Vagina (tissue), 2 donors: ENCODE measurements around the gene SPAG16. TPM values are rescaled to one million over a fixed set of nuclear protein-coding genes. Genes with fewer than 3 reads are reported as not detected.

Experiments used
- DNase-seq, 2 donors: peaks; one replicate each; pipeline ENCODE4 v3.0.0-alpha.2; 2017; ENCODE audit errors: extremely low spot score in 2 of 2
- H3K27ac ChIP-seq: fragments of 200-600 bp; sonication (generic); one replicate; pipeline ENCODE4 v1.5.1; 2019
- H3K27me3 ChIP-seq: fragments of 200-600 bp; sonication (generic); one replicate; pipeline ENCODE4 v1.5.1; 2019
- H3K36me3 ChIP-seq, 2 donors: fragments of 200-600 bp; sonication (generic); one replicate each; pipeline ENCODE4 v1.5.1; 2017 to 2019
- H3K4me1 ChIP-seq: fragments of 200-600 bp; sonication (generic); one replicate; pipeline ENCODE4 v1.5.1; 2019
- H3K4me3 ChIP-seq, 2 donors: fragments of 200-600 bp; sonication (generic); 1 replicate in 1 of 2; 2 replicates in 1 of 2; pipeline ENCODE4 v1.5.1; 2016 to 2019
- H3K9me3 ChIP-seq: fragments of 200-600 bp; sonication (generic); one replicate; pipeline ENCODE4 v1.5.1; 2019
- POLR2A ChIP-seq, 2 donors: fragments of 450-650 bp; IDR thresholded peaks; one replicate each; pipeline ENCODE4 v1.6.1; 2017; ENCODE audit warnings: antibody characterized with exemption in 2 of 2, mild to moderate bottlenecking in 2 of 2, moderate library complexity in 2 of 2
- POLR2AphosphoS5 ChIP-seq, 2 donors: sonication (generic); formaldehyde crosslinking; IDR thresholded peaks; one replicate each; pipeline ENCODE4 v1.9.0; 2017; ENCODE audit warnings: antibody characterized with exemption in 2 of 2, mild to moderate bottlenecking in 2 of 2, low read depth in 1 of 2; ENCODE audit not compliant: insufficient read depth in 1 of 2
- intact Hi-C: fragments of 100-400 bp; cut with DNase I; formaldehyde crosslinking; loops from one replicate; pipeline ENCODE4 v1.15.1; 2023
- total RNA-seq: library from RNA; depleted of rRNA; stranded (reverse); fragments of >200 nt; gene quantifications from one replicate; pipeline ENCODE4 v1.2.3, GENCODE V29; 2016
- TF ChIP-seq, protein P1 (sequence below), 3 experiments: fragments of 450-650 bp in 2 of 3; fragments of 200-600 bp in 1 of 3; sonication (generic) in 1 of 3; IDR thresholded peaks; one replicate each; pipeline ENCODE4 v1.5.1; 2017 to 2019; ENCODE audit warnings: antibody characterized with exemption in 3 of 3, mild to moderate bottlenecking in 2 of 3, moderate library complexity in 2 of 3

Gene SPAG16
- total RNA-seq, 1 donor from 2014 or later = 30.2 TPM

GRCh38 chr2:214382229-214382628 lies 1098.0 kb downstream of the SPAG16 start:
- no peaks in the 10 kb centered on the region for H3K9me3 ChIP-seq
- no peak overlapping the region for H3K27ac ChIP-seq
- DNase-seq = no peak
- no peak overlapping the region for H3K4me3 ChIP-seq
- H3K27me3 ChIP-seq = no peaks in the 10 kb centered on the region
- TF ChIP-seq POLR2A (IDR thresholded peaks at IDR 0.05) = no peak
- no peak for TF ChIP-seq POLR2AphosphoS5 (IDR thresholded peaks at IDR 0.05; ENCODE audit: insufficient read depth in 1 of 2, low read depth in 1 of 2)
- TF ChIP-seq, protein P1, sequence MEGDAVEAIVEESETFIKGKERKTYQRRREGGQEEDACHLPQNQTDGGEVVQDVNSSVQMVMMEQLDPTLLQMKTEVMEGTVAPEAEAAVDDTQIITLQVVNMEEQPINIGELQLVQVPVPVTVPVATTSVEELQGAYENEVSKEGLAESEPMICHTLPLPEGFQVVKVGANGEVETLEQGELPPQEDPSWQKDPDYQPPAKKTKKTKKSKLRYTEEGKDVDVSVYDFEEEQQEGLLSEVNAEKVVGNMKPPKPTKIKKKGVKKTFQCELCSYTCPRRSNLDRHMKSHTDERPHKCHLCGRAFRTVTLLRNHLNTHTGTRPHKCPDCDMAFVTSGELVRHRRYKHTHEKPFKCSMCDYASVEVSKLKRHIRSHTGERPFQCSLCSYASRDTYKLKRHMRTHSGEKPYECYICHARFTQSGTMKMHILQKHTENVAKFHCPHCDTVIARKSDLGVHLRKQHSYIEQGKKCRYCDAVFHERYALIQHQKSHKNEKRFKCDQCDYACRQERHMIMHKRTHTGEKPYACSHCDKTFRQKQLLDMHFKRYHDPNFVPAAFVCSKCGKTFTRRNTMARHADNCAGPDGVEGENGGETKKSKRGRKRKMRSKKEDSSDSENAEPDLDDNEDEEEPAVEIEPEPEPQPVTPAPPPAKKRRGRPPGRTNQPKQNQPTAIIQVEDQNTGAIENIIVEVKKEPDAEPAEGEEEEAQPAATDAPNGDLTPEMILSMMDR (IDR thresholded peaks at IDR 0.05) = no peak
- intact Hi-C loops = no loop called here
- H3K36me3 ChIP-seq = no peaks in the 10 kb centered on the region
- H3K4me1 ChIP-seq = peaks cover 5% of the 10 kb centered on the region

DNA sequence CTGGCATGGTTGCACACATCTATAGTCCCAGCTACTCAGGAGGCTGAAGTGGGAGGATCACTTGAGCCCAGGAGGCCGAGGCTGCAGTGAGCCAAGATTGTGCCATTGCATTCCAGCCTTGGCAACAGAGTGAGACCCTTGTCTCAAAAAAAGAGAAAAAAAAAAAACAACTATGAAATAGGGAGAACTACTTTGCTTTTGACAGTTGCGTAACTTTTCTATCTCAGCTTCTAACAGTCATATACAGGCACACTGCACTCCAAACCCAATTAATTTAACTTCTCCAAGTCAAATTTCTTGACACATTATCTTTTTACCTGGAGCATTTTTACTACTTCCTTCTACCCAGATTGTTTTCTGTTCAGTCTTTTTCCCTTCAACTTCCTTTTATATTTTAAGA lies 1102.5 kb downstream of the SPAG16 start:
- intact Hi-C loops = no loop called here
- no peaks in the 10 kb centered on the region for H3K4me1 ChIP-seq
- H3K27ac ChIP-seq = no peak overlapping the region
- no peaks in the 10 kb centered on the region for H3K36me3 ChIP-seq
- no peaks in the 10 kb centered on the region for H3K27me3 ChIP-seq
- no peak for DNase-seq
- no peaks in the 10 kb centered on the region for H3K9me3 ChIP-seq
- TF ChIP-seq POLR2AphosphoS5 (IDR thresholded peaks at IDR 0.05; ENCODE audit: insufficient read depth in 1 of 2, low read depth in 1 of 2) = no peak
- TF ChIP-seq, protein P1 (IDR thresholded peaks at IDR 0.05) = no peak
- no peak for TF ChIP-seq POLR2A (IDR thresholded peaks at IDR 0.05)
- H3K4me3 ChIP-seq = no peak overlapping the region

DNA sequence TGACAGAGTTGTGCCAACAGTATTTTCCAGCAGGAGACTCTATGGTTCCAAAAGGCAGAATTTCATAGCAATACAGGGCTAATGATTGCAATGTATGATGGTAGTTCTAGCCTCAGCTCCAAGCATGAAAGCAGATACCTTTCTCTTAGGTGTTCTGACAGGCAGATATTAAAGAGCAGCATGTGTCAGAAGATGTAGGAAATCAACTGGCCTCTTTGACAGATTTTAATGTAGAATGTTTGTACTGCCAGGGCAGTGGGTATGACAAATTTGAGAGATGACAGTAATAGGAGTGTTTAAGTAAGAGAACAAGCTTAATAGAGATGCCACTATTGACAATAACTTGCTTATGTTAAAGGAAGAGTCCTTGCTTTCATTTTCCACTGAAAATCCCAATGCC lies 1105.1 kb downstream of the SPAG16 start:
- TF ChIP-seq, protein P1 (IDR thresholded peaks at IDR 0.05) = no peak
- no peak for TF ChIP-seq POLR2AphosphoS5 (IDR thresholded peaks at IDR 0.05; ENCODE audit: insufficient read depth in 1 of 2, low read depth in 1 of 2)
- DNase-seq = no peak
- Histone ChIP-seq H3K36me3 (no peaks in the 10 kb centered on the region), H3K27me3 (no peaks in the 10 kb centered on the region), H3K27ac (no peak overlapping the region), H3K4me3 (no peak overlapping the region), H3K9me3 (no peaks in the 10 kb centered on the region), H3K4me1 (no peaks in the 10 kb centered on the region)
- intact Hi-C loops = no loop called here

- H3K4me3 ChIP-seq = no peak overlapping the region
- TF ChIP-seq, protein P1 (IDR thresholded peaks at IDR 0.05) = no peak
- TF ChIP-seq POLR2AphosphoS5 (IDR thresholded peaks at IDR 0.05; ENCODE audit: insufficient read depth in 1 of 2, low read depth in 1 of 2) (no peak), POLR2A (IDR thresholded peaks at IDR 0.05) (no peak)
Observed at GRCh38 chr2:214393796-214394195, 1109.5 kb downstream of the SPAG16 start.

DNA sequence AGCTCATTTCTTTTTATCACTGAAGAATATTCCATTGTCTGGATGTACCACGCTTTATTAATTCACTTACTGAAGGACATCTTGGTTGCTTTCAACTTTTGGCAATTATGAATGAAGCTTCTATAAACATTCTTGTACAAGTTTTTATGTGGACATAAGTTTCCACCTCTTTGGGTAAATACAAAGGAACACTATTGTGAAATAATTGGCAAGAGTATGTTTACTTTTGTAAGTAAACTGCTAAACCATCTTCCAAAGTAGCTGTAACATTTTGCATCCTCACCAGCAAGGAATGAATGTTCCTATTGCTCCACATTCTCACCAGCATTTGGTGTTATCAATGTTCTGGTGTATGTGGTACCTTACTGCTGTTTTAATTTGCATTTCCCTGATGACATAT lies 1110.8 kb downstream of the SPAG16 start:
- Histone ChIP-seq H3K27ac (no peak overlapping the region), H3K4me1 (no peaks in the 10 kb centered on the region), H3K9me3 (no peaks in the 10 kb centered on the region), H3K36me3 (no peaks in the 10 kb centered on the region), H3K27me3 (no peaks in the 10 kb centered on the region), H3K4me3 (no peak overlapping the region)
- intact Hi-C loops = no loop called here
- TF ChIP-seq POLR2AphosphoS5 (IDR thresholded peaks at IDR 0.05; ENCODE audit: insufficient read depth in 1 of 2, low read depth in 1 of 2) (no peak), POLR2A (IDR thresholded peaks at IDR 0.05) (no peak)
- TF ChIP-seq, protein P1 (IDR thresholded peaks at IDR 0.05) = no peak
- DNase-seq = no peak

More at GRCh38 chr2:214393796-214394195, 1109.5 kb downstream of the SPAG16 start:
- Histone ChIP-seq H3K36me3 (no peaks in the 10 kb centered on the region), H3K9me3 (no peaks in the 10 kb centered on the region), H3K27me3 (no peaks in the 10 kb centered on the region), H3K4me1 (no peaks in the 10 kb centered on the region), H3K27ac (no peak overlapping the region)
- intact Hi-C loops = no loop called here
- DNase-seq = no peak
